ENCODE results near the gene RNASEH1. TPM values are rescaled to one million over a fixed set of nuclear protein-coding genes. Genes with fewer than 3 reads are reported as not detected.
A peak's percentile ranks its signal among the peaks of the same experiment; 100 is the strongest.

Gene RNASEH1
- total RNA-seq, 3 donors from 2014 or later, result 14.4 to 24.2 (median 19.5) TPM

GRCh38 chr2:3527886-3528785 is 30.0 kb downstream of the RNASEH1 start:
- TF ChIP-seq CTCF (IDR thresholded peaks at IDR 0.05), result no peak
- no peaks in the 10 kb centered on the region for H3K9me3 ChIP-seq
- H3K36me3 ChIP-seq (ENCODE audit: low read depth), result no peaks in the 10 kb centered on the region
- ATAC-seq (peak; percentile 53), DNase-seq (no peak)
- no peak overlapping the region for H3K4me3 ChIP-seq
- intact Hi-C loops (cut with DNase I, micrococcal nuclease), result no loop called here
- H3K4me1 ChIP-seq (ENCODE audit: low read depth), result no peaks in the 10 kb centered on the region

- Histone ChIP-seq H3K4me3 (no peak overlapping the region), H3K9me3 (no peaks in the 10 kb centered on the region), H3K36me3 (ENCODE audit: low read depth) (no peaks in the 10 kb centered on the region), H3K4me1 (ENCODE audit: low read depth) (no peaks in the 10 kb centered on the region)
- TF ChIP-seq CTCF (IDR thresholded peaks at IDR 0.05), result no peak
- no peak for ATAC-seq
- DNase-seq, result no peak
- intact Hi-C loops (cut with DNase I, micrococcal nuclease), result no loop called here
Measured at GRCh38 chr2:3526871-3527270, 31.3 kb downstream of the RNASEH1 start.

- TF ChIP-seq CTCF (IDR thresholded peaks at IDR 0.05), result no peak
- intact Hi-C loops (cut with DNase I, micrococcal nuclease), result no loop called here
- ATAC-seq (no peak), DNase-seq (no peak)
- Histone ChIP-seq H3K4me1 (ENCODE audit: low read depth) (peaks cover 6% of the 10 kb centered on the region), H3K9me3 (no peaks in the 10 kb centered on the region), H3K4me3 (no peak overlapping the region), H3K36me3 (ENCODE audit: low read depth) (no peaks in the 10 kb centered on the region)
Measured at GRCh38 chr2:3523551-3524041, 34.5 kb downstream of the RNASEH1 start.

GRCh38 chr2:3522961-3523421 is 35.1 kb downstream of the RNASEH1 start:
- intact Hi-C loops (cut with DNase I, micrococcal nuclease), result no loop called here
- H3K4me3 ChIP-seq, result no peak overlapping the region

GRCh38 chr2:3520591-3520990 is 37.5 kb downstream of the RNASEH1 start:
- TF ChIP-seq CTCF (IDR thresholded peaks at IDR 0.05), result no peak
- no peaks in the 10 kb centered on the region for H3K9me3 ChIP-seq
- no peak overlapping the region for H3K4me3 ChIP-seq
- intact Hi-C loops (cut with DNase I, micrococcal nuclease), result no loop called here
- no peak for ATAC-seq
- H3K36me3 ChIP-seq (ENCODE audit: low read depth), result no peaks in the 10 kb centered on the region
- no peak for DNase-seq
- peaks cover 13% of the 10 kb centered on the region for H3K4me1 ChIP-seq (ENCODE audit: low read depth)

More at GRCh38 chr2:3522961-3523421, 35.1 kb downstream of the RNASEH1 start:
- Histone ChIP-seq H3K36me3 (ENCODE audit: low read depth) (no peaks in the 10 kb centered on the region), H3K9me3 (no peaks in the 10 kb centered on the region), H3K4me1 (ENCODE audit: low read depth) (peaks cover 10% of the 10 kb centered on the region)
- no peak for TF ChIP-seq CTCF (IDR thresholded peaks at IDR 0.05)
- ATAC-seq (no peak), DNase-seq (no peak)
